Measurements from ENCODE around the gene RND2.
A peak's percentile ranks its signal among the peaks of the same experiment; 100 is the strongest.

The RND2 gene

DNA sequence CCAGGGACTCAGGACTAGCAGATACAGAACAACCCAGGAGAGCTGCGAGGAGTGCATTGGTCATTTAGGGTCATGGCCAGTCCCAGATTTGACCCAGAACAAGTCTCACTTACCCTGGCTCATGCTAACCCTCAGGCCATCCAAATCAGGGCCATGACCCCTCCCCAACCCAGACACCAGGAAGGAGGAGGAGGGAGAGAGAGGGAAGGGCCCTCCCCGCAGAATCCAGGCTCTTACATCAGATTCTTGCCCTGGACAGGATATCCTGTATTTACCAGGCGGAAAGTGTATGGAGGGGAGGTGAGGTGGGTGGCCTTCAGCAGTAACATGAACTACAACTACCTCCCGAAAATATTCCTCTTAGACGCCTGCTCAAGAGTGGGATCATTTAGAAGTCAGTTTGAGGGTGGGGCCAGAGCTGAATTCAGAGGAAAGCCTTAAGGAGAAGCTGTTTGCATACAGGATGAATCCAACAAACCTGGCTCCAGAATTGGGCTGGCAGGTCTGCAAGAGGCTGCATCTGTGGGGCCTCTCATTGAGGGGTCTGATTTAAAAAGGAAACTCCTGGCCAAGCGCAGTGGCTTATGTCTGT, 4.9 kb upstream of the RND2 start:
- DNase-seq (ENCODE audit: extremely low spot score), result no peak
- ChIA-PET CTCF (interaction anchor here (0.7 kb wide), 1 partner anchor 24 kb away, joined by 4 read pairs; no protein-coding TSS in a partner anchor), POLR2A (interaction anchor here (2.2 to 3.1 kb wide), 2 partner anchors 22 to 105 kb away, joined by 6 to 33 read pairs; partner anchors contain the start of genes BRCA1 and RPL27)
- TF ChIP-seq CTBP1 (IDR thresholded peaks at IDR 0.05; ENCODE audit: borderline replicate concordance), result no peak
- TF ChIP-seq FOXA1 (IDR thresholded peaks at IDR 0.05), result no peak
- TF ChIP-seq TARDBP (IDR thresholded peaks at IDR 0.05), result no peak
- TF ChIP-seq, protein P1, sequence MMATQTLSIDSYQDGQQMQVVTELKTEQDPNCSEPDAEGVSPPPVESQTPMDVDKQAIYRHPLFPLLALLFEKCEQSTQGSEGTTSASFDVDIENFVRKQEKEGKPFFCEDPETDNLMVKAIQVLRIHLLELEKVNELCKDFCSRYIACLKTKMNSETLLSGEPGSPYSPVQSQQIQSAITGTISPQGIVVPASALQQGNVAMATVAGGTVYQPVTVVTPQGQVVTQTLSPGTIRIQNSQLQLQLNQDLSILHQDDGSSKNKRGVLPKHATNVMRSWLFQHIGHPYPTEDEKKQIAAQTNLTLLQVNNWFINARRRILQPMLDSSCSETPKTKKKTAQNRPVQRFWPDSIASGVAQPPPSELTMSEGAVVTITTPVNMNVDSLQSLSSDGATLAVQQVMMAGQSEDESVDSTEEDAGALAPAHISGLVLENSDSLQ (IDR thresholded peaks at IDR 0.05), result no peak
- TF ChIP-seq HDGF (IDR thresholded peaks at IDR 0.05; ENCODE audit: borderline replicate concordance), result no peak
- TF ChIP-seq ELF4 (IDR thresholded peaks at IDR 0.05), result no peak
- no peak for TF ChIP-seq LEF1 (IDR thresholded peaks at IDR 0.05; ENCODE audit: borderline replicate concordance)
- no peak for TF ChIP-seq FOXM1 (IDR thresholded peaks at IDR 0.05; ENCODE audit: borderline replicate concordance)
- no peak for TF ChIP-seq SP1 (IDR thresholded peaks at IDR 0.05)
- TF ChIP-seq ZNF384 (IDR thresholded peaks at IDR 0.05), result no peak
- TF ChIP-seq FOXK2 (IDR thresholded peaks at IDR 0.05), result no peak
- TF ChIP-seq ARNT (IDR thresholded peaks at IDR 0.05), result no peak
- TF ChIP-seq SUZ12 (IDR thresholded peaks at IDR 0.05), result no peak

DNA sequence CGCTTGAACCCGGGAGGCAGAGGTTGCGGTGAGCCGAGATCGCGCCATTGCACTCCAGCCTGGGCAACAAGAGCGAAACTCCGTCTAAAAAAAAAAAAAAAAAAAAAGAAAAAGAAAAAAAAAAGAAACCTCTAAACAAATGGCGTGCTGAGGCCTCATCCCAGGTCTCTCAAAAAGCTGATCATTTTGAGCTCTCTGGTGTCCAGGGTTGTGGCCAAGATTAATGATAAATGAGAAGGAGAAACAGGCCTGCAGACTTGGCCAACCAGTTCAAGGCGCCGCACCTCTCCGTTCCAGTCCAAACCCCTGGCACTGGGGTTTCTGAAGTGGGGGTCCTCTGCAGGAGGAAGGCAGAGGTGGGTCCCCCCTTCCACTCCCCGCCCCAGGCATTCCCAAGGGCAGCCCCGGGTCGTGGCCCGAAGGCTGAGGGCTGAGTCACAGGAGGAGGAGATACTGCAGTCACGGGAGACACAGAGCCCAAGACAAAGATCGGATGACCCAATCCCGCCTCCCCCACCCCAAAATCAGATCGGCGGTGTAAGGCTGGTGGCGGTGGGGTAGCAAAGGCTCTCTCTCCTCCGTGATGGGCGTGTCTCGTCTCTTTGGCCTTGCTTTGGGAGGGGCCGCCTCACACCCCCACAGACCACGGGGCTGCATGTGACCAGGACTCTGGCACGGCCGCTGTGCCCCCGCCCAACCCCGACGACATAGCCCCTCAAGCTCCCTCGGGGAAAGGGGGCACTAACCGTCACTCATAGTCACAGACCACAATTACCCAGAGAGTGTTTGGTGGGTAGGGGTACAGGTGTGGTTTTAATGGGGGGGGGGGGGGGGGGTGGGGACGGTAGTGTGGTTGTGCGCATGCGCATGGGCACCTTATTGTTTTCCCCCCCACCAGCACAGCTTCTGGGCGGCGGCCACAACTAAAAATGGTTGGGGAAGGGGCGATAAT, 4.0 kb upstream of the RND2 start:
- TF ChIP-seq ZNF384 (IDR thresholded peaks at IDR 0.05) (no peak), BHLHE40 (IDR thresholded peaks at IDR 0.05; ENCODE audit: borderline replicate concordance) (no peak), L3MBTL2 (conservative IDR thresholded peaks at IDR 0.05) (peak; percentile 75), SUZ12 (IDR thresholded peaks at IDR 0.05) (no peak), FOXK2 (IDR thresholded peaks at IDR 0.05) (no peak), HDGF (IDR thresholded peaks at IDR 0.05; ENCODE audit: borderline replicate concordance) (no peak)
- ChIA-PET CTCF (interaction anchor here (0.7 kb wide), 1 partner anchor 23 kb away, joined by 4 read pairs; no protein-coding TSS in a partner anchor), POLR2A (interaction anchor here (0.6 to 3.1 kb wide), 8 partner anchors 8 to 347 kb away, joined by 3 to 33 read pairs (median 5); partner anchors contain the start of genes BRCA1 and RPL27)
- DNase-seq (ENCODE audit: extremely low spot score), result peak; percentile 62

DNA sequence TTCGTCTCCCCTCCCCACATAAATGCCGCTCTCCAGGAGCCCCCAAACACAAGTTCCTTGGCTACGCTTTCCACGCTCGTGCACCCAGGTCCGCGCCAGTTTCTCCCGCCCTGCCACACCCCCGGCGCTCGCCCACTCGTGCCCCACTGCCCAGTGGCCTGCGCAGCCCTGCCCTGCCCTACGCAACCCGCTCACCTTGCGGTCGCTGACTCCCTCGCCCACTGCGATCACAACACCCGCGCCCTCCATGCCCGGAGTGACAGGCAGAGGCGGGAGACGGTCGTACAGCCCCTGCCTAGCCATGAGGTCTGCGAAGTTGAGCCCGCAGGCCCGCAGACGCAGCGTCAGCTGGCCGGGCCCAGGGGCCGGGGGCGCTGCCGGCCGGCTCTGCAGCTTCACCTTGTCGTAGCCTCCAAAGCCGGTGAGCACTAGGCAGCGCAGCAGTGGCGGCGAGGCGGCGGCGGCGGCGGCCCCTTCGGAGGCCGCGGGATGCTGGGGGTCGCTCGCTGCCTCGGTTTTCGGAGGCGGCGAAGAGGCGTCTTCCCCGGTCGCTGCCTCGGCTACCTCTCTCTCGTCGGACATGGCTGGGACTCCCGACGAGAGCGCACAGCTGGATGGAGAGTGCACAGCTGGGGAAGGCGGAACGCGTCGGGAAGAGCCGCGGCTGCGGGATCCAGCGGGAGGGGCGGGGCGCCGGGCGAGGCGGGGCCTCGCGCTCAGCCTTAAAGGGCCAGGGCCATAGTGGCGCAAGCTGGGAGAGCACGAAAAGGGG, 3.1 kb upstream of the RND2 start, which contains the start of gene VAT1:
TSS of gene VAT1 (minus strand) at position 645 of the 772 bp plus-strand sequence. CDS start at position 582, 63 bp downstream.
- ChIA-PET POLR2A (interaction anchor here (0.6 to 3.1 kb wide), 8 partner anchors 9 to 346 kb away, joined by 3 to 33 read pairs (median 5); partner anchors contain the start of genes BRCA1 and RPL27), CTCF (interaction anchor here (0.6 to 0.9 kb wide), 2 partner anchors 26 to 149 kb away, joined by 3 to 7 read pairs; partner anchors contain the start of gene NBR1)
- TF ChIP-seq HDGF (IDR thresholded peaks at IDR 0.05; ENCODE audit: borderline replicate concordance) (peak; percentile 87), L3MBTL2 (conservative IDR thresholded peaks at IDR 0.05) (peak; percentile 25; the same call in 1 of the 2 replicates), LEF1 (IDR thresholded peaks at IDR 0.05; ENCODE audit: borderline replicate concordance) (no peak), NFRKB (IDR thresholded peaks at IDR 0.05) (no peak), SP1 (IDR thresholded peaks at IDR 0.05) (no peak), ZNF384 (IDR thresholded peaks at IDR 0.05) (no peak), ARNT (IDR thresholded peaks at IDR 0.05) (no peak), CTBP1 (IDR thresholded peaks at IDR 0.05; ENCODE audit: borderline replicate concordance) (no peak)
- TF ChIP-seq, protein P1 (IDR thresholded peaks at IDR 0.05), result peak; percentile 83; the same call in 1 of the 2 replicates
- DNase-seq (ENCODE audit: extremely low spot score), result peak; percentile 84

DNA sequence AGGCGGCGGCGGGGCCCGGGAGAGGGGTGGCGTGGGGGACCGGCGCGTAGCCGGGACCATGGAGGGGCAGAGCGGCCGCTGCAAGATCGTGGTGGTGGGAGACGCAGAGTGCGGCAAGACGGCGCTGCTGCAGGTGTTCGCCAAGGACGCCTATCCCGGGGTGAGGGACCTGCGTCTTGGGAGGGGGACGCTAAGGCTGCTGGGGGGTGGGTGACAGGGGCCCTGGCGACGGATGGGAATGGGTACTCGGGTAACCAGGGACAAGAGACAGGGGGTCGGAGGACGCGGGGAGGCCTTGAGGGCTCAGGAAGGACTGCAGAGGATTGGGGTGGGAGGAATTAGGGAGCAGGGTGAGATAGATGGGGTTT, 243 bp downstream of the RND2 start:
- ChIA-PET POLR2A (interaction anchor here (2.0 to 3.1 kb wide), 4 partner anchors 9 to 343 kb away, joined by 10 to 33 read pairs (median 18); partner anchors contain the start of gene RPL27), CTCF (no interaction called here)
- TF ChIP-seq SP1 (IDR thresholded peaks at IDR 0.05), result no peak
- TF ChIP-seq TARDBP (IDR thresholded peaks at IDR 0.05), result no peak
- TF ChIP-seq HDGF (IDR thresholded peaks at IDR 0.05; ENCODE audit: borderline replicate concordance), result no peak
- no peak for TF ChIP-seq ARNT (IDR thresholded peaks at IDR 0.05)
- TF ChIP-seq L3MBTL2 (conservative IDR thresholded peaks at IDR 0.05), result no peak
- TF ChIP-seq BHLHE40 (IDR thresholded peaks at IDR 0.05; ENCODE audit: borderline replicate concordance), result no peak
- no peak for TF ChIP-seq FOXK2 (IDR thresholded peaks at IDR 0.05)
- no peak for TF ChIP-seq ELF4 (IDR thresholded peaks at IDR 0.05)
- TF ChIP-seq CTBP1 (IDR thresholded peaks at IDR 0.05; ENCODE audit: borderline replicate concordance), result no peak
- no peak for TF ChIP-seq SUZ12 (IDR thresholded peaks at IDR 0.05)
- no peak for TF ChIP-seq FOXM1 (IDR thresholded peaks at IDR 0.05; ENCODE audit: borderline replicate concordance)
- TF ChIP-seq LEF1 (IDR thresholded peaks at IDR 0.05; ENCODE audit: borderline replicate concordance), result no peak
- no peak for TF ChIP-seq ZNF384 (IDR thresholded peaks at IDR 0.05)
- DNase-seq (ENCODE audit: extremely low spot score), result no peak

DNA sequence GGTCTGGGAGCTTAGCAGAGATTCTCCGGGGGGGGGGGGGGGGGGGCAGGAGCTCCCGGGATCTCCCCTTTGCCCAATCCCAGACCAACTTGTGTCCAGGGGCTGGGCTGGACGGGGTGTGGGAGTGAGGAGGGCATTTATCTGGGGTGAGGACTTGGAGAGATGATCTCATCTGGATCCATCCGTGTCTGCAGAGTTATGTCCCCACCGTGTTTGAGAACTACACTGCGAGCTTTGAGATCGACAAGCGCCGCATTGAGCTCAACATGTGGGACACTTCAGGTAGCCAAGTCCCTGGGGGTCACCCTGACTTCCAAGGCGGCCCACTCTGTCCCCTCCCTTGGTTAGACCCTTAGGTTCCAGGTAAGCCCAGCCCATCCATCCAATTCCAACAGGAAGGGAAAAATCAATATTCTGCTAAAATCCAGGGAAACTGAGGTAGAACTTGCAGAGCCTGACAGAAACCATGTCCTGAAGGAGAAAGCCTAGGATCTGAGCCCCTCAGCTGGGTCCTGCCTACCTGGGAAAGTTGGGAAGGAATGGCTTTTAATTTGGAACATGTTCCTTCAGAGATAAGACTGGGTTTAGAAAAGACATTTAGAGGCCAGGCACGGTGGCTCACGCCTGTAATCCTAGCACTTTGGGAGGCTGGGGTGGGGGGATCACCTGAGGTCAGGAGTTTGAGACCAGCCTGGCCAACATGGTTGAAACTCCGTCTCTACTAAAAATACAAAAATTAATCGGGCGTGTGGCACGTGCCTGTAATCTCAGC, 921 bp downstream of the RND2 start:
- no peak for DNase-seq (ENCODE audit: extremely low spot score)

More for the DNA sequence above, 921 bp downstream of the RND2 start:
- ChIA-PET CTCF (no interaction called here), POLR2A (interaction anchor here (1.1 to 3.1 kb wide), 4 partner anchors 8 to 342 kb away, joined by 3 to 21 read pairs (median 12); partner anchors contain the start of gene RPL27)
- TF ChIP-seq BHLHE40 (IDR thresholded peaks at IDR 0.05; ENCODE audit: borderline replicate concordance) (no peak), ARNT (IDR thresholded peaks at IDR 0.05) (no peak), CTBP1 (IDR thresholded peaks at IDR 0.05; ENCODE audit: borderline replicate concordance) (no peak), NFRKB (IDR thresholded peaks at IDR 0.05) (no peak), LEF1 (IDR thresholded peaks at IDR 0.05; ENCODE audit: borderline replicate concordance) (no peak), TARDBP (IDR thresholded peaks at IDR 0.05) (no peak), L3MBTL2 (conservative IDR thresholded peaks at IDR 0.05) (no peak), SP1 (IDR thresholded peaks at IDR 0.05) (no peak), SUZ12 (IDR thresholded peaks at IDR 0.05) (no peak), ELF4 (IDR thresholded peaks at IDR 0.05) (no peak)

Measured in HEK293T (cell line).